H9 (cell line): Measurements from ENCODE around the gene ZNF668. TPM values are rescaled to one million over a fixed set of nuclear protein-coding genes. Genes with fewer than 3 reads are reported as not detected.

Experiments
- DNase-seq: peaks from one replicate; pipeline ENCODE4 v3.0.0-alpha.2; 2017
- H2AFZ ChIP-seq: one replicate; pipeline ENCODE4 v1.6.1; 2013; ENCODE audit warnings: mild to moderate bottlenecking, low read length, control low read depth, moderate library complexity
- H2AK5ac ChIP-seq: 2 replicates; pipeline ENCODE4 v1.6.1; 2013; ENCODE audit warnings: low read length, control low read depth, mixed read lengths; ENCODE audit not compliant: insufficient read length
- H2BK120ac ChIP-seq: one replicate; pipeline ENCODE4 v1.6.1; 2013; ENCODE audit warnings: low read depth, mild to moderate bottlenecking, low read length, control low read depth, inconsistent platforms; ENCODE audit not compliant: poor library complexity, severe bottlenecking
- H2BK12ac ChIP-seq: 2 replicates; pipeline ENCODE4 v1.6.1; 2013; ENCODE audit warnings: low read length, control low read depth, mixed read lengths, low read depth; ENCODE audit not compliant: insufficient read length
- H2BK15ac ChIP-seq: 2 replicates; pipeline ENCODE4 v1.6.1; 2013; ENCODE audit warnings: low read depth, low read length, control low read depth
- H2BK20ac ChIP-seq: one replicate; pipeline ENCODE4 v1.6.1; 2013; ENCODE audit warnings: low read depth, mild to moderate bottlenecking, low read length, control low read depth, inconsistent platforms; ENCODE audit not compliant: poor library complexity, severe bottlenecking
- H2BK5ac ChIP-seq: 2 replicates; pipeline ENCODE4 v1.6.1; 2013; ENCODE audit warnings: low read length, control low read depth, mixed read lengths; ENCODE audit not compliant: insufficient read length
- H3K14ac ChIP-seq: 2 replicates; pipeline ENCODE4 v1.6.1; 2013; ENCODE audit warnings: low read length, control low read depth; ENCODE audit not compliant: insufficient read depth
- H3K18ac ChIP-seq: 2 replicates; pipeline ENCODE4 v1.6.1; 2013; ENCODE audit warnings: low read depth, mild to moderate bottlenecking, mixed read lengths, low read length, control low read depth; ENCODE audit not compliant: insufficient read length
- H3K23ac ChIP-seq: 2 replicates; pipeline ENCODE4 v1.6.1; 2013; ENCODE audit warnings: low read length, control low read depth, mixed read lengths, low read depth; ENCODE audit not compliant: insufficient read length
- H3K23me2 ChIP-seq: 2 replicates; pipeline ENCODE4 v1.6.1; 2013; ENCODE audit warnings: low read depth, mild to moderate bottlenecking, mixed read lengths, low read length, control low read depth; ENCODE audit not compliant: insufficient read length, poor library complexity, severe bottlenecking
- H3K27ac ChIP-seq: 2 replicates; pipeline ENCODE4 v1.5.1; 2013; ENCODE audit warnings: low read length, control low read depth, mixed read lengths, low read depth; ENCODE audit not compliant: insufficient read length
- H3K27me3 ChIP-seq: 2 replicates; pipeline ENCODE4 v1.6.1; 2013; ENCODE audit warnings: low read length, control low read depth, inconsistent platforms; ENCODE audit not compliant: insufficient read depth
- H3K4ac ChIP-seq: 2 replicates; pipeline ENCODE4 v1.6.1; 2013; ENCODE audit warnings: low read depth, mild to moderate bottlenecking, control low read depth, inconsistent platforms, low read length, moderate library complexity
- H3K4me1 ChIP-seq: 2 replicates; pipeline ENCODE4 v1.6.1; 2013; ENCODE audit warnings: low read length, control low read depth, inconsistent platforms; ENCODE audit not compliant: insufficient read depth
- H3K4me2 ChIP-seq: 2 replicates; pipeline ENCODE4 v1.6.1; 2013; ENCODE audit warnings: low read length, control low read depth, mixed read lengths; ENCODE audit not compliant: insufficient read length, insufficient read depth
- H3K56ac ChIP-seq: 2 replicates; pipeline ENCODE4 v1.6.1; 2013; ENCODE audit warnings: low read depth, mild to moderate bottlenecking, mixed read lengths, low read length, control low read depth; ENCODE audit not compliant: insufficient read length
- H3K79me1 ChIP-seq: 2 replicates; pipeline ENCODE4 v1.6.1; 2013; ENCODE audit warnings: low read depth, mild to moderate bottlenecking, moderate library complexity, low read length, control low read depth, inconsistent platforms; ENCODE audit not compliant: insufficient read depth, poor library complexity, severe bottlenecking
- H3K79me2 ChIP-seq: 2 replicates; pipeline ENCODE4 v1.6.1; 2013; ENCODE audit warnings: low read length, control low read depth, inconsistent platforms; ENCODE audit not compliant: insufficient read depth
- H3K9ac ChIP-seq: 2 replicates; pipeline ENCODE4 v1.6.1; 2013; ENCODE audit warnings: low read length, control low read depth, mixed read lengths; ENCODE audit not compliant: insufficient read length; ENCODE audit errors: extremely low read depth
- H3K9me3 ChIP-seq: one replicate; pipeline ENCODE4 v1.6.1; 2013; ENCODE audit warnings: low read depth, low read length, inconsistent platforms; ENCODE audit not compliant: control insufficient read depth
- H3T11ph ChIP-seq: one replicate; pipeline ENCODE4 v1.6.1; 2013; ENCODE audit warnings: mild to moderate bottlenecking, low read length, control low read depth, inconsistent platforms
- H4K20me1 ChIP-seq: one replicate; pipeline ENCODE4 v1.6.1; 2013; ENCODE audit not compliant: control insufficient read depth, insufficient read length, insufficient read depth
- H4K5ac ChIP-seq: 2 replicates; pipeline ENCODE4 v1.6.1; 2013; ENCODE audit warnings: low read depth, mild to moderate bottlenecking, mixed read lengths, low read length, control low read depth; ENCODE audit not compliant: insufficient read length
- H4K8ac ChIP-seq: replicated peaks from 2 replicates; pipeline ENCODE4 v1.6.1; 2013; ENCODE audit warnings: low read length, control low read depth, mixed read lengths, low read depth; ENCODE audit not compliant: insufficient read length
- H4K91ac ChIP-seq: 2 replicates; pipeline ENCODE4 v1.6.1; 2013; ENCODE audit warnings: low read depth, mild to moderate bottlenecking, moderate library complexity, mixed read lengths, low read length, control low read depth; ENCODE audit not compliant: insufficient read length
- H3K27ac Mint-ChIP-seq, 3 experiments: 2 replicates in 2 of 3; 3 replicates in 1 of 3; pipeline ENCODE4 v1.8.0; 2020 to 2021; ENCODE audit warnings: mixed read lengths in 3 of 3, mild to moderate bottlenecking in 1 of 3, moderate library complexity in 1 of 3
- H3K27me3 Mint-ChIP-seq: 2 replicates; pipeline ENCODE4 v1.8.0; 2021; ENCODE audit warnings: low read depth, mild to moderate bottlenecking, moderate library complexity, mixed read lengths
- H3K36me3 Mint-ChIP-seq, 3 experiments: 2 replicates in 2 of 3; 3 replicates in 1 of 3; pipeline ENCODE4 v1.8.0; 2020 to 2021; ENCODE audit warnings: low read depth in 3 of 3, mixed read lengths in 3 of 3; ENCODE audit not compliant: insufficient read depth in 1 of 3
- H3K4me1 Mint-ChIP-seq, 2 experiments: 2 replicates each; pipeline ENCODE4 v1.8.0; 2020; ENCODE audit warnings: mixed read lengths in 2 of 2
- H3K4me3 Mint-ChIP-seq, 2 experiments: 2 replicates in 1 of 2; 3 replicates in 1 of 2; pipeline ENCODE4 v1.8.0; 2020 to 2021; ENCODE audit warnings: mild to moderate bottlenecking in 2 of 2, mixed read lengths in 2 of 2, moderate library complexity in 1 of 2
- H3K9me3 Mint-ChIP-seq, 2 experiments: 2 replicates in 1 of 2; 3 replicates in 1 of 2; pipeline ENCODE4 v1.8.0; 2020; ENCODE audit warnings: mild to moderate bottlenecking in 2 of 2, mixed read lengths in 2 of 2, moderate library complexity in 1 of 2
- WGBS: extraction: QIAGEN DNeasy Blood & Tissue Kit; methylation state at CpG from one replicate; pipeline ENCODE4 v1.1.7; 2013; ENCODE audit warnings: missing lambda C conversion rate, low lambda C conversion rate, mixed read lengths; ENCODE audit not compliant: insufficient read length; ENCODE audit errors: extremely low coverage; 5-methylcytosine and 5-hydroxymethylcytosine counted together
- total RNA-seq: library from RNA; stranded (reverse); gene quantifications from 2 replicates; pipeline ENCODE4 v1.2.1, GENCODE V29; 2021
- TF ChIP-seq, protein P1 (sequence below): fragments of 200-600 bp; sonication (generic); conservative IDR thresholded peaks from 3 replicates; pipeline ENCODE4 v1.8.0; 2021; ENCODE audit warnings: antibody characterized with exemption, mild to moderate bottlenecking

ZNF668 gene
- total RNA-seq, 1 experiment from 2014 or later: 18.6 TPM

DNA sequence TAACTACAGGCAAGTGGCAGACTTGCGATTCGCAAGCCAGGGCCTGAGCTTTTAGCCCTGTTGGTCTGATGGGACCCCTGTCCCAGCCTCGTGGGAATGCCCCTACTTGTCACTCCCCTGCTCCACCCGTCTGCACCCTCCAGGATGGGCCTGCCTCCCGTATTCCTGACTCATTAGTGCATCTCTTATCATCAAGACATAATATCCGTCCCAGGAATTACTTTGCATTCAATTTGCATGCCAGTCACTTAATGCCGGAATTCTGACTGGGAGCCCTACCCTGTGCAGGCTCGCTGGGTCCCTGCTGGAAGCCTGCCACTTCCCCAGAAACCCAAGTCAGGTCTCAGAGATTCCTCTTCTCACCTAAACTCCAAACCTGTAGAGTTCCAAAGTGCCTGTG, 11.4 kb upstream of the ZNF668 start:
- no peaks in the 10 kb centered on the region for H3K23me2 ChIP-seq
- H3K14ac ChIP-seq: no peak overlapping the region
- no peak overlapping the region for H3K4me2 ChIP-seq
- H3K9me3 Mint-ChIP-seq: no peaks in the 10 kb centered on the region
- H3K27me3 Mint-ChIP-seq: no peaks in the 10 kb centered on the region
- no peak overlapping the region for H4K91ac ChIP-seq
- H3K9ac ChIP-seq: no peak overlapping the region
- no peak overlapping the region for H3K27ac ChIP-seq
- no peak overlapping the region for H3K18ac ChIP-seq
- H3K36me3 Mint-ChIP-seq: peaks cover 6 to 28% (median 26%) of the 10 kb centered on the region in 3 experiments; a peak in 6 of 7 replicates
- H2BK120ac ChIP-seq: no peak overlapping the region
- H3K9me3 ChIP-seq: no peaks in the 10 kb centered on the region
- peak overlapping the region in 2 of 3 experiments; percentile 66 to 96; a peak in 4 of 7 replicates for H3K27ac Mint-ChIP-seq
- TF ChIP-seq, protein P1, sequence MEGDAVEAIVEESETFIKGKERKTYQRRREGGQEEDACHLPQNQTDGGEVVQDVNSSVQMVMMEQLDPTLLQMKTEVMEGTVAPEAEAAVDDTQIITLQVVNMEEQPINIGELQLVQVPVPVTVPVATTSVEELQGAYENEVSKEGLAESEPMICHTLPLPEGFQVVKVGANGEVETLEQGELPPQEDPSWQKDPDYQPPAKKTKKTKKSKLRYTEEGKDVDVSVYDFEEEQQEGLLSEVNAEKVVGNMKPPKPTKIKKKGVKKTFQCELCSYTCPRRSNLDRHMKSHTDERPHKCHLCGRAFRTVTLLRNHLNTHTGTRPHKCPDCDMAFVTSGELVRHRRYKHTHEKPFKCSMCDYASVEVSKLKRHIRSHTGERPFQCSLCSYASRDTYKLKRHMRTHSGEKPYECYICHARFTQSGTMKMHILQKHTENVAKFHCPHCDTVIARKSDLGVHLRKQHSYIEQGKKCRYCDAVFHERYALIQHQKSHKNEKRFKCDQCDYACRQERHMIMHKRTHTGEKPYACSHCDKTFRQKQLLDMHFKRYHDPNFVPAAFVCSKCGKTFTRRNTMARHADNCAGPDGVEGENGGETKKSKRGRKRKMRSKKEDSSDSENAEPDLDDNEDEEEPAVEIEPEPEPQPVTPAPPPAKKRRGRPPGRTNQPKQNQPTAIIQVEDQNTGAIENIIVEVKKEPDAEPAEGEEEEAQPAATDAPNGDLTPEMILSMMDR: no peak
- H2AFZ ChIP-seq: no peak overlapping the region
- peaks cover 0 to 3% of the 10 kb centered on the region in 2 experiments; a peak in 1 of 4 replicates for H3K4me1 Mint-ChIP-seq
- no peak overlapping the region for H2BK20ac ChIP-seq
- H3K79me1 ChIP-seq: no peaks in the 10 kb centered on the region
- WGBS: no CpG with 5 or more reads among the region's 8 CpGs
- H2BK15ac ChIP-seq: no peak overlapping the region
- H3K23ac ChIP-seq: no peak overlapping the region
- H3K4me3 Mint-ChIP-seq: no peak overlapping the region
- no peaks in the 10 kb centered on the region for H3K79me2 ChIP-seq
- no peak overlapping the region for H2BK5ac ChIP-seq
- DNase-seq: peak; percentile 13
- no peak overlapping the region for H3K4ac ChIP-seq
- H4K8ac ChIP-seq: no peak overlapping the region
- H3K4me1 ChIP-seq: no peaks in the 10 kb centered on the region
- no peaks in the 10 kb centered on the region for H4K20me1 ChIP-seq
- no peak overlapping the region for H3K56ac ChIP-seq
- H3K27me3 ChIP-seq: no peaks in the 10 kb centered on the region
- no peak overlapping the region for H3T11ph ChIP-seq
- H2AK5ac ChIP-seq: no peak overlapping the region
- no peak overlapping the region for H4K5ac ChIP-seq
- no peak overlapping the region for H2BK12ac ChIP-seq
